Ovary (tissue), 3 donors: ENCODE measurements around the gene CALHM1.

ENCODE experiments used
- EP300 ChIP-seq: sonication (generic); formaldehyde crosslinking; IDR thresholded peaks from one replicate; pipeline ENCODE4 v1.6.1; 2017; ENCODE audit warnings: antibody characterized with exemption
- POLR2A ChIP-seq: fragments of 450-650 bp; IDR thresholded peaks from one replicate; pipeline ENCODE4 v1.6.1; 2017; ENCODE audit warnings: antibody characterized with exemption, mild to moderate bottlenecking, moderate library complexity
- TF ChIP-seq, protein P1 (sequence below), 3 donors: fragments of 450-650 bp in 2 of 3; fragments of 200-600 bp in 1 of 3; IDR thresholded peaks; one replicate each; pipeline versions ENCODE4 v1.5.1 to v1.8.0; 2016 to 2022; ENCODE audit warnings: antibody characterized with exemption in 3 of 3, mild to moderate bottlenecking in 1 of 3
- donor health status: DM: no; HTN: no; CAD: no.

GRCh38 chr10:103458720-103459119, at the start of gene CALHM1:
- TF ChIP-seq, protein P1, sequence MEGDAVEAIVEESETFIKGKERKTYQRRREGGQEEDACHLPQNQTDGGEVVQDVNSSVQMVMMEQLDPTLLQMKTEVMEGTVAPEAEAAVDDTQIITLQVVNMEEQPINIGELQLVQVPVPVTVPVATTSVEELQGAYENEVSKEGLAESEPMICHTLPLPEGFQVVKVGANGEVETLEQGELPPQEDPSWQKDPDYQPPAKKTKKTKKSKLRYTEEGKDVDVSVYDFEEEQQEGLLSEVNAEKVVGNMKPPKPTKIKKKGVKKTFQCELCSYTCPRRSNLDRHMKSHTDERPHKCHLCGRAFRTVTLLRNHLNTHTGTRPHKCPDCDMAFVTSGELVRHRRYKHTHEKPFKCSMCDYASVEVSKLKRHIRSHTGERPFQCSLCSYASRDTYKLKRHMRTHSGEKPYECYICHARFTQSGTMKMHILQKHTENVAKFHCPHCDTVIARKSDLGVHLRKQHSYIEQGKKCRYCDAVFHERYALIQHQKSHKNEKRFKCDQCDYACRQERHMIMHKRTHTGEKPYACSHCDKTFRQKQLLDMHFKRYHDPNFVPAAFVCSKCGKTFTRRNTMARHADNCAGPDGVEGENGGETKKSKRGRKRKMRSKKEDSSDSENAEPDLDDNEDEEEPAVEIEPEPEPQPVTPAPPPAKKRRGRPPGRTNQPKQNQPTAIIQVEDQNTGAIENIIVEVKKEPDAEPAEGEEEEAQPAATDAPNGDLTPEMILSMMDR (IDR thresholded peaks at IDR 0.05), result no peak
- TF ChIP-seq POLR2A (no peak), EP300 (no peak)
